Epithelial cell of esophagus (primary cell): ENCODE measurements around the gene TMOD3.

ENCODE experiments used
- DNase-seq: peaks from one replicate; pipeline ENCODE4 v3.0.0; 2010; ENCODE audit warnings: low read depth
- H3K4me3 ChIP-seq: 2 replicates; pipeline ENCODE4 v1.5.1; 2011; ENCODE audit warnings: mild to moderate bottlenecking, low read length, control low read depth
- CTCF ChIP-seq: IDR thresholded peaks from 2 replicates; pipeline ENCODE4 v1.5.1; 2011; ENCODE audit warnings: low read depth, mild to moderate bottlenecking, low read length, control low read depth, inconsistent platforms; ENCODE audit not compliant: insufficient read depth; ENCODE audit errors: missing control alignments

Gene TMOD3

GRCh38 chr15:51846463-51847230 lies 17.2 kb downstream of the TMOD3 start:
- TF ChIP-seq CTCF, result no peak
- no peak overlapping the region for H3K4me3 ChIP-seq
- peak; percentile 89 for DNase-seq

- H3K4me3 ChIP-seq, result no peak overlapping the region
- no peak for DNase-seq
- no peak for TF ChIP-seq CTCF
These were observed 19.4 kb downstream of the TMOD3 start for GRCh38 chr15:51848811-51849210.

GRCh38 chr15:51849860-51850259 lies 20.4 kb downstream of the TMOD3 start:
- no peak for TF ChIP-seq CTCF
- H3K4me3 ChIP-seq, result no peak overlapping the region
- no peak for DNase-seq

GRCh38 chr15:51853998-51854397 lies 24.5 kb downstream of the TMOD3 start:
- no peak overlapping the region for H3K4me3 ChIP-seq
- no peak for DNase-seq
- no peak for TF ChIP-seq CTCF

GRCh38 chr15:51855612-51856011 lies 26.2 kb downstream of the TMOD3 start:
- no peak for TF ChIP-seq CTCF
- H3K4me3 ChIP-seq, result no peak overlapping the region
- no peak for DNase-seq

GRCh38 chr15:51856714-51857380 lies 27.4 kb downstream of the TMOD3 start:
- TF ChIP-seq CTCF, result no peak
- no peak overlapping the region for H3K4me3 ChIP-seq
- no peak for DNase-seq
